Measurements from ENCODE around the gene IL18. TPM values are rescaled to one million over a fixed set of nuclear protein-coding genes. Genes with fewer than 3 reads are reported as not detected.

The IL18 gene
- polyA plus RNA-seq, 2 of the 4 experiments (the other 2 are of a cell fraction): 95.5 to 119 TPM

GRCh38 chr11:112160091-112160848, 3.6 kb downstream of the IL18 start (continued):
- TF ChIP-seq REST (IDR thresholded peaks at IDR 0.05) (no peak), HEYL (CRISPR knock-in tag; IDR thresholded peaks at IDR 0.05) (no peak)

- 70% methylated on average over 7 of the region's 7 CpGs for WGBS (ENCODE audit: missing lambda C conversion rate)
- Histone ChIP-seq H3K4me1 (peaks cover 68% of the 10 kb centered on the region), H3K27ac (peak overlapping the region; percentile 81 to 86), H3K4me3 (peak overlapping the region; percentile 80; the same call in 1 of the 3 replicates), H3K9me3 (no peaks in the 10 kb centered on the region), H3K4me2 (peak overlapping the region; percentile 86)
- ATAC-seq (no peak), DNase-seq (ENCODE audit: low read depth in 1 of 2, low spot score in 1 of 2) (no peak), FAIRE-seq (no peak)
- TF ChIP-seq ZSCAN20 (CRISPR knock-in tag; IDR thresholded peaks at IDR 0.05): no peak
- TF ChIP-seq HDAC2 (IDR thresholded peaks at IDR 0.05): no peak
- TF ChIP-seq, protein P1, sequence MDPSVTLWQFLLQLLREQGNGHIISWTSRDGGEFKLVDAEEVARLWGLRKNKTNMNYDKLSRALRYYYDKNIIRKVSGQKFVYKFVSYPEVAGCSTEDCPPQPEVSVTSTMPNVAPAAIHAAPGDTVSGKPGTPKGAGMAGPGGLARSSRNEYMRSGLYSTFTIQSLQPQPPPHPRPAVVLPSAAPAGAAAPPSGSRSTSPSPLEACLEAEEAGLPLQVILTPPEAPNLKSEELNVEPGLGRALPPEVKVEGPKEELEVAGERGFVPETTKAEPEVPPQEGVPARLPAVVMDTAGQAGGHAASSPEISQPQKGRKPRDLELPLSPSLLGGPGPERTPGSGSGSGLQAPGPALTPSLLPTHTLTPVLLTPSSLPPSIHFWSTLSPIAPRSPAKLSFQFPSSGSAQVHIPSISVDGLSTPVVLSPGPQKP (IDR thresholded peaks at IDR 0.05; ENCODE audit: low read depth, low read length): no peak
- TF ChIP-seq ZFP36 (IDR thresholded peaks at IDR 0.05; ENCODE audit: borderline replicate concordance, partially characterized antibody): no peak
- TF ChIP-seq RARB (CRISPR knock-in tag; IDR thresholded peaks at IDR 0.05): no peak
- no peak for TF ChIP-seq SMC3 (IDR thresholded peaks at IDR 0.05)
- no peak for TF ChIP-seq HOXB13 (CRISPR knock-in tag; IDR thresholded peaks at IDR 0.05; ENCODE audit: low read depth)
- no peak for TF ChIP-seq FOSB (CRISPR knock-in tag; IDR thresholded peaks at IDR 0.05)
- TF ChIP-seq KDM1A (IDR thresholded peaks at IDR 0.05; ENCODE audit: low read depth): no peak
- TF ChIP-seq EHF (CRISPR knock-in tag; IDR thresholded peaks at IDR 0.05): no peak
- no peak for TF ChIP-seq RFX5 (IDR thresholded peaks at IDR 0.05)
- no peak for TF ChIP-seq RCOR1 (IDR thresholded peaks at IDR 0.05; ENCODE audit: low read depth, low read length)
- no peak for TF ChIP-seq NFE2L2 (conservative IDR thresholded peaks at IDR 0.05; ENCODE audit: low read length)
- no peak for TF ChIP-seq MAX (IDR thresholded peaks at IDR 0.05)
- no peak for TF ChIP-seq CBX2 (IDR thresholded peaks at IDR 0.05; ENCODE audit: borderline replicate concordance, low read depth)
- no peak for TF ChIP-seq HOXA7 (CRISPR knock-in tag; IDR thresholded peaks at IDR 0.05)
- ChIA-PET POLR2A (interaction anchor here (0.7 kb wide), 1 partner anchor 30 kb away, joined by 3 read pairs; no protein-coding TSS in a partner anchor), CTCF (interaction anchor here (1.5 kb wide), 1 partner anchor 60 kb away, joined by 3 read pairs; no protein-coding TSS in a partner anchor)
Observed at GRCh38 chr11:112159098-112160065, 4.5 kb downstream of the IL18 start.
